DMS114 treated with DMSO at 0.1 percent for 48 hours (cell line): Measurements from ENCODE around the gene CMBL.
A peak's percentile ranks its signal among the peaks of the same experiment; 100 is the strongest.
"Not testable (repeated sequence)": the region's sequence is repeated elsewhere in the genome, so short reads cannot be mapped to it uniquely, and the experiment has no call there.

Source experiments
- DNase-seq: peaks from one replicate; lab custom pipeline; 2025; ENCODE audit not compliant: unreplicated experiment; lab: John Stamatoyannopoulos, UW

Gene CMBL

GRCh38 chr5:10307206-10308148, at the start of gene CMBL:
Gene CMBL, minus strand, starts transcription at chr5:10307902. Its CDS starts 17,140 bp downstream, at chr5:10290762.
- peak; percentile 50 for DNase-seq

- DNase-seq: peak; percentile 23
Measured at GRCh38 chr5:10355071-10355889, 47.6 kb upstream of the CMBL start.

- peak; percentile 52 for DNase-seq
Measured at GRCh38 chr5:10354048-10354872, 46.6 kb upstream of the CMBL start.

GRCh38 chr5:10353241-10354047, 45.7 kb upstream of the CMBL start, which contains the start of gene MARCHF6:
Gene MARCHF6, plus strand, starts transcription at chr5:10353695. Its CDS starts 204 bp downstream, at chr5:10353899.
- peak; percentile 73 for DNase-seq

- DNase-seq: no peak
Measured at GRCh38 chr5:10352430-10353240, 44.9 kb upstream of the CMBL start.

GRCh38 chr5:10351919-10352318, 44.2 kb upstream of the CMBL start:
- DNase-seq: no peak

GRCh38 chr5:10351199-10351905, 43.6 kb upstream of the CMBL start:
- DNase-seq: no peak

GRCh38 chr5:10348258-10348657, 40.6 kb upstream of the CMBL start:
- no peak for DNase-seq

- not testable (repeated sequence) for DNase-seq
Measured at GRCh38 chr5:10344461-10345106, 36.9 kb upstream of the CMBL start.

GRCh38 chr5:10343486-10343885, 35.8 kb upstream of the CMBL start:
- no peak for DNase-seq

- no peak for DNase-seq
Measured at GRCh38 chr5:10339958-10340357, 32.3 kb upstream of the CMBL start.

- no peak for DNase-seq
Measured at GRCh38 chr5:10339058-10339811, 31.5 kb upstream of the CMBL start.

GRCh38 chr5:10338686-10339057, 31.0 kb upstream of the CMBL start:
- DNase-seq: no peak

GRCh38 chr5:10337986-10338385, 30.3 kb upstream of the CMBL start:
- DNase-seq: no peak

- no peak for DNase-seq
Measured at GRCh38 chr5:10337107-10337506, 29.4 kb upstream of the CMBL start.

- DNase-seq: no peak
Measured at GRCh38 chr5:10335711-10336470, 28.2 kb upstream of the CMBL start.

- DNase-seq: no peak
Measured at GRCh38 chr5:10334831-10335230, 27.1 kb upstream of the CMBL start.
